NOMO-1 (cell line): ENCODE results near the gene ITGA11.
A peak's percentile ranks its signal among the peaks of the same experiment; 100 is the strongest.

Experiments
- DNase-seq, 2 experiments: peaks; one replicate each; lab custom pipeline; 2025; ENCODE audit not compliant: unreplicated experiment in 2 of 2; lab: John Stamatoyannopoulos, UW

Gene ITGA11

GRCh38 chr15:68360721-68361120 lies 71.2 kb downstream of the ITGA11 start:
- DNase-seq: no peak

GRCh38 chr15:68356778-68357177 lies 75.2 kb downstream of the ITGA11 start:
- DNase-seq: no peak

GRCh38 chr15:68354923-68355322 lies 77.0 kb downstream of the ITGA11 start:
- peak in 1 of 2 experiments; percentile 25 for DNase-seq

GRCh38 chr15:68354268-68354667 lies 77.7 kb downstream of the ITGA11 start:
- no peak for DNase-seq

- DNase-seq: no peak
Observed at GRCh38 chr15:68353421-68354135, 78.4 kb downstream of the ITGA11 start.

- DNase-seq: peak; percentile 68 to 87
Observed at GRCh38 chr15:68352401-68353062, 79.4 kb downstream of the ITGA11 start.

GRCh38 chr15:68349151-68349550 lies 82.8 kb downstream of the ITGA11 start:
- DNase-seq: no peak

- no peak for DNase-seq
Observed at GRCh38 chr15:68348606-68349005, 83.4 kb downstream of the ITGA11 start.

GRCh38 chr15:68348081-68348480 lies 83.9 kb downstream of the ITGA11 start:
- DNase-seq: no peak

- DNase-seq: no peak
Observed at GRCh38 chr15:68347392-68347791, 84.6 kb downstream of the ITGA11 start.

- DNase-seq: no peak
Observed at GRCh38 chr15:68346979-68347378, 85.0 kb downstream of the ITGA11 start.

GRCh38 chr15:68345481-68345880 lies 86.5 kb downstream of the ITGA11 start:
- no peak for DNase-seq

- DNase-seq: no peak
Observed at GRCh38 chr15:68344600-68344999, 87.4 kb downstream of the ITGA11 start.

GRCh38 chr15:68343579-68344225 lies 88.3 kb downstream of the ITGA11 start:
- DNase-seq: no peak

GRCh38 chr15:68341760-68342725 lies 89.9 kb downstream of the ITGA11 start:
- no peak for DNase-seq

GRCh38 chr15:68340726-68341671 lies 91.0 kb downstream of the ITGA11 start:
- DNase-seq: no peak

- no peak for DNase-seq
Observed at GRCh38 chr15:68339481-68339880, 92.5 kb downstream of the ITGA11 start.

GRCh38 chr15:68337826-68338225 lies 94.1 kb downstream of the ITGA11 start:
- DNase-seq: no peak

GRCh38 chr15:68336516-68336915 lies 95.4 kb downstream of the ITGA11 start:
- no peak for DNase-seq

GRCh38 chr15:68335655-68336054 lies 96.3 kb downstream of the ITGA11 start:
- DNase-seq: no peak
